Measurements from ENCODE around the gene EEF2KMT. TPM values are rescaled to one million over a fixed set of nuclear protein-coding genes. Genes with fewer than 3 reads are reported as not detected.

EEF2KMT gene
- total and polyA plus RNA-seq, 2 of the 4 experiments (the other 2 are of a cell fraction), result 14.1 to 19.0 TPM

Other genes with a start within 250 kb of the EEF2KMT start
- 0.28 and 0.36 TPM in 2 replicates for gene PPL, start 160.6 kb downstream of the EEF2KMT start, total RNA-seq (2012; rRNA removed)
- gene PPL, start 160.6 kb downstream of the EEF2KMT start, polyA plus RNA-seq (2012; rRNA removed), result 0.19 and 0.34 TPM in 2 replicates
- not detected in 2 replicates for gene SEC14L5, start 139.5 kb downstream of the EEF2KMT start, total RNA-seq (2012; rRNA removed)
- gene SEC14L5, start 139.5 kb downstream of the EEF2KMT start, polyA plus RNA-seq (2012; rRNA removed), result 0.07 TPM in 1 of 2 replicates, not detected in the other
- gene NAGPA, start 63.9 kb downstream of the EEF2KMT start, total RNA-seq (2012; rRNA removed), result 5.3 and 6.5 TPM in 2 replicates
- 12.2 and 15.0 TPM in 2 replicates for gene NAGPA, start 63.9 kb downstream of the EEF2KMT start, polyA plus RNA-seq (2012; rRNA removed)
- 0.18 TPM in 1 of 2 replicates, not detected in the other for gene C16orf89, start 31.8 kb downstream of the EEF2KMT start, total RNA-seq (2012; rRNA removed)
- 0.17 and 0.30 TPM in 2 replicates for gene C16orf89, start 31.8 kb downstream of the EEF2KMT start, polyA plus RNA-seq (2012; rRNA removed)
- gene ALG1, start 26.0 kb downstream of the EEF2KMT start, total RNA-seq (2012; rRNA removed), result 34.7 and 41.0 TPM in 2 replicates
- 30.4 and 30.9 TPM in 2 replicates for gene ALG1, start 26.0 kb downstream of the EEF2KMT start, polyA plus RNA-seq (2012; rRNA removed)